ENCODE measurements around the gene NGFR. TPM values are rescaled to one million over a fixed set of nuclear protein-coding genes. Genes with fewer than 3 reads are reported as not detected.

NGFR gene
- total RNA-seq, 1 donor from 2014 or later, result not detected

- peak in 1 of 2 donors; percentile 38 for DNase-seq (ENCODE audit: low read depth in 2 of 2)
Observed at GRCh38 chr17:49515196-49515770, 20.2 kb downstream of the NGFR start.

GRCh38 chr17:49516180-49516579 lies 21.1 kb downstream of the NGFR start:
- DNase-seq (ENCODE audit: low read depth in 2 of 2), result no peak

- no peak for DNase-seq (ENCODE audit: low read depth in 2 of 2)
Observed at GRCh38 chr17:49518346-49519078, 23.4 kb downstream of the NGFR start.

- no peak for DNase-seq (ENCODE audit: low read depth in 2 of 2)
Observed at GRCh38 chr17:49519781-49520180, 24.7 kb downstream of the NGFR start.

- no peak for DNase-seq (ENCODE audit: low read depth in 2 of 2)
Observed at GRCh38 chr17:49520386-49521087, 25.4 kb downstream of the NGFR start.

GRCh38 chr17:49521088-49521450 lies 26.0 kb downstream of the NGFR start:
- no peak for DNase-seq (ENCODE audit: low read depth in 2 of 2)

- DNase-seq (ENCODE audit: low read depth in 2 of 2), result no peak
Observed at GRCh38 chr17:49521471-49522356, 26.6 kb downstream of the NGFR start.

- DNase-seq (ENCODE audit: low read depth in 2 of 2), result no peak
Observed at GRCh38 chr17:49522357-49522890, 27.3 kb downstream of the NGFR start.

GRCh38 chr17:49523196-49523595 lies 28.1 kb downstream of the NGFR start:
- no peak for DNase-seq (ENCODE audit: low read depth in 2 of 2)

- DNase-seq (ENCODE audit: low read depth in 2 of 2), result no peak
Observed at GRCh38 chr17:49523706-49524472, 28.8 kb downstream of the NGFR start.

GRCh38 chr17:49524473-49525359 lies 29.6 kb downstream of the NGFR start:
- DNase-seq (ENCODE audit: low read depth in 2 of 2), result no peak

- DNase-seq (ENCODE audit: low read depth in 2 of 2), result no peak
Observed at GRCh38 chr17:49525831-49526741, 31.0 kb downstream of the NGFR start.

- no peak for DNase-seq (ENCODE audit: low read depth in 2 of 2)
Observed at GRCh38 chr17:49527927-49528651, 33.0 kb downstream of the NGFR start.

GRCh38 chr17:49528966-49529365 lies 33.9 kb downstream of the NGFR start:
- DNase-seq (ENCODE audit: low read depth in 2 of 2), result no peak

GRCh38 chr17:49530118-49530517 lies 35.0 kb downstream of the NGFR start:
- no peak for DNase-seq (ENCODE audit: low read depth in 2 of 2)

GRCh38 chr17:49543860-49544259 lies 48.8 kb downstream of the NGFR start:
- DNase-seq (ENCODE audit: low read depth in 2 of 2), result no peak

- no peak for DNase-seq (ENCODE audit: low read depth in 2 of 2)
Observed at GRCh38 chr17:49545007-49545660, 50.0 kb downstream of the NGFR start.
